Hepatocyte (in vitro differentiated cells): Measurements from ENCODE around the gene METTL21C.

Experiments used
- CTCF ChIP-seq: fragments of 200-600 bp; sonication (generic); IDR thresholded peaks from 2 replicates; pipeline ENCODE4 v1.5.1; 2016; ENCODE audit warnings: antibody characterized with exemption, mild to moderate bottlenecking; ENCODE audit not compliant: poor library complexity
- EZH2 ChIP-seq: fragments of 200-600 bp; sonication (generic); IDR thresholded peaks from 2 replicates; pipeline ENCODE4 v1.6.1; 2016; ENCODE audit warnings: antibody characterized with exemption, mild to moderate bottlenecking, borderline replicate concordance
- EZH2phosphoT487 ChIP-seq: fragments of 200-600 bp; sonication (generic); IDR thresholded peaks from one replicate; pipeline ENCODE4 v1.6.1; 2018; ENCODE audit warnings: antibody characterized with exemption, mild to moderate bottlenecking, low read depth, moderate library complexity; ENCODE audit not compliant: unreplicated experiment, severe bottlenecking

- TF ChIP-seq CTCF (no peak), EZH2 (no peak), EZH2phosphoT487 (no peak)
Measured at GRCh38 chr13:102675115-102675514, 19.7 kb downstream of the METTL21C start.
